ENCODE measurements around the gene APOL1. TPM values are rescaled to one million over a fixed set of nuclear protein-coding genes. Genes with fewer than 3 reads are reported as not detected.
"Not testable (repeated sequence)": the region's sequence is repeated elsewhere in the genome, so short reads cannot be mapped to it uniquely, and the experiment has no call there.

The APOL1 gene, protein sequence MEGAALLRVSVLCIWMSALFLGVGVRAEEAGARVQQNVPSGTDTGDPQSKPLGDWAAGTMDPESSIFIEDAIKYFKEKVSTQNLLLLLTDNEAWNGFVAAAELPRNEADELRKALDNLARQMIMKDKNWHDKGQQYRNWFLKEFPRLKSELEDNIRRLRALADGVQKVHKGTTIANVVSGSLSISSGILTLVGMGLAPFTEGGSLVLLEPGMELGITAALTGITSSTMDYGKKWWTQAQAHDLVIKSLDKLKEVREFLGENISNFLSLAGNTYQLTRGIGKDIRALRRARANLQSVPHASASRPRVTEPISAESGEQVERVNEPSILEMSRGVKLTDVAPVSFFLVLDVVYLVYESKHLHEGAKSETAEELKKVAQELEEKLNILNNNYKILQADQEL
- total RNA-seq, result 10 to 100 TPM; 19.0 to 48.8 (median 28.0) TPM

GRCh38 chr22:36252754-36253522, at the start of gene APOL1:
TSS of gene APOL1 (plus strand) at chr22:36253133. CDS start at chr22:36254956, 1,823 bp downstream.
- DNase-seq (ENCODE audit: extremely low spot score), result no peak
- TF ChIP-seq, protein P1, sequence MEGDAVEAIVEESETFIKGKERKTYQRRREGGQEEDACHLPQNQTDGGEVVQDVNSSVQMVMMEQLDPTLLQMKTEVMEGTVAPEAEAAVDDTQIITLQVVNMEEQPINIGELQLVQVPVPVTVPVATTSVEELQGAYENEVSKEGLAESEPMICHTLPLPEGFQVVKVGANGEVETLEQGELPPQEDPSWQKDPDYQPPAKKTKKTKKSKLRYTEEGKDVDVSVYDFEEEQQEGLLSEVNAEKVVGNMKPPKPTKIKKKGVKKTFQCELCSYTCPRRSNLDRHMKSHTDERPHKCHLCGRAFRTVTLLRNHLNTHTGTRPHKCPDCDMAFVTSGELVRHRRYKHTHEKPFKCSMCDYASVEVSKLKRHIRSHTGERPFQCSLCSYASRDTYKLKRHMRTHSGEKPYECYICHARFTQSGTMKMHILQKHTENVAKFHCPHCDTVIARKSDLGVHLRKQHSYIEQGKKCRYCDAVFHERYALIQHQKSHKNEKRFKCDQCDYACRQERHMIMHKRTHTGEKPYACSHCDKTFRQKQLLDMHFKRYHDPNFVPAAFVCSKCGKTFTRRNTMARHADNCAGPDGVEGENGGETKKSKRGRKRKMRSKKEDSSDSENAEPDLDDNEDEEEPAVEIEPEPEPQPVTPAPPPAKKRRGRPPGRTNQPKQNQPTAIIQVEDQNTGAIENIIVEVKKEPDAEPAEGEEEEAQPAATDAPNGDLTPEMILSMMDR (IDR thresholded peaks at IDR 0.05), result no peak
- TF ChIP-seq POLR2A (IDR thresholded peaks at IDR 0.05; ENCODE audit: low read depth) (no peak), POLR2AphosphoS5 (IDR thresholded peaks at IDR 0.05) (peak; percentile 79 to 83), EP300 (IDR thresholded peaks at IDR 0.05) (no peak)
- intact Hi-C loops (cut with DNase I), result no loop called here

DNA sequence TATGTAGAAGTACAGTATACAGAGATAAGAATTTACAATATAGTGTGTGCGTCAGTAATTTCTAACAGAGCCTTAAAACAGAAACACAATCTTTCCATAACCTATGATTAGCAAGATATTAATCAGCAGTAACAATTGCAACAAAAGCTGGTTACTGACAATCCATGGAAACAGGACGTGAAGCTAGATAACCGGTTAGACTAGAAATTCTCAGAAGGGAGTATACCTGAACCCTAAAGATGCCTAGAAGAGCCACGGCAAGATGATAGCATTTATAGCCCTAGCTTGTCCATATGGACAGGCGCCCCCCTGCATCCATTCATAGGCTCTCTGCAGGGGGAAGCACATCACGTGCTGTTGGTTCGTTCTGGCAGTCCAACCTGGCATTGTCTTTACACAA, 49.5 kb upstream of the APOL1 start:
- H3K4me3 ChIP-seq; H3K36me3 ChIP-seq; H3K9me3 ChIP-seq; H3K27me3 ChIP-seq; DNase-seq (ENCODE audit: extremely low spot score); H3K27ac ChIP-seq (replicated peaks in 1 of 4): not testable (repeated sequence)
- peaks cover 9 to 18% (median 15%) of the 10 kb centered on the region in 4 donors for H3K4me1 ChIP-seq
- WGBS, result 84% methylated on average over 7 of the region's 7 CpGs
- intact Hi-C loops (cut with DNase I), result loop anchor here (5.0 kb wide), 1 partner anchor 54 kb away; no protein-coding TSS in a partner anchor

More at GRCh38 chr22:36252754-36253522, at the start of gene APOL1:
- H3K9me3 ChIP-seq, result no peaks in the 10 kb centered on the region
- H3K4me1 ChIP-seq, result peaks cover 26 to 49% (median 46%) of the 10 kb centered on the region in 4 donors
- peaks cover 0 to 13% (median 8%) of the 10 kb centered on the region in 4 donors for H3K36me3 ChIP-seq
- no peaks in the 10 kb centered on the region for H3K27me3 ChIP-seq
- 41% methylated on average over 10 of the region's 10 CpGs for WGBS
- peak within 1 kb of the TSS; percentile 50 to 60 (median 53) for H3K4me3 ChIP-seq
- peak within 1 kb of the TSS; percentile 79 to 86 (median 84) for H3K27ac ChIP-seq (replicated peaks in 1 of 4)

- H3K27me3 ChIP-seq, result no peaks in the 10 kb centered on the region
- H3K27ac ChIP-seq (replicated peaks in 1 of 4), result no peak overlapping the region
- no peaks in the 10 kb centered on the region for H3K9me3 ChIP-seq
- WGBS, result 79% methylated on average over 3 of the region's 8 CpGs
- TF ChIP-seq, protein P1 (IDR thresholded peaks at IDR 0.05), result no peak
- TF ChIP-seq POLR2AphosphoS5 (IDR thresholded peaks at IDR 0.05), result no peak
- no peak for TF ChIP-seq EP300 (IDR thresholded peaks at IDR 0.05)
- no peak for TF ChIP-seq POLR2A (IDR thresholded peaks at IDR 0.05; ENCODE audit: low read depth)
- H3K4me3 ChIP-seq, result no peak overlapping the region
- peaks cover 9 to 19% (median 15%) of the 10 kb centered on the region in 4 donors for H3K4me1 ChIP-seq
- no peaks in the 10 kb centered on the region for H3K36me3 ChIP-seq
- no peak for DNase-seq (ENCODE audit: extremely low spot score)
- intact Hi-C loops (cut with DNase I), result loop anchor here (5.0 kb wide), 1 partner anchor 53 kb away; no protein-coding TSS in a partner anchor
Measured at GRCh38 chr22:36204001-36204631, 48.8 kb upstream of the APOL1 start.

- no peak for DNase-seq (ENCODE audit: extremely low spot score)
- TF ChIP-seq POLR2A (IDR thresholded peaks at IDR 0.05; ENCODE audit: low read depth) (no peak), POLR2AphosphoS5 (IDR thresholded peaks at IDR 0.05) (no peak), EP300 (IDR thresholded peaks at IDR 0.05) (no peak)
- TF ChIP-seq, protein P1 (IDR thresholded peaks at IDR 0.05), result no peak
- 89% methylated on average over 6 of the region's 6 CpGs for WGBS
- Histone ChIP-seq H3K9me3 (no peaks in the 10 kb centered on the region), H3K27ac (replicated peaks in 1 of 4) (no peak overlapping the region), H3K27me3 (no peaks in the 10 kb centered on the region), H3K4me1 (peaks cover 9 to 19% (median 15%) of the 10 kb centered on the region in 4 donors), H3K4me3 (no peak overlapping the region), H3K36me3 (no peaks in the 10 kb centered on the region)
- intact Hi-C loops (cut with DNase I), result loop anchor here (5.0 kb wide), 1 partner anchor 53 kb away; no protein-coding TSS in a partner anchor
Measured at GRCh38 chr22:36204632-36205015, 48.3 kb upstream of the APOL1 start.

- H3K27ac ChIP-seq (replicated peaks in 1 of 4); H3K36me3 ChIP-seq; DNase-seq (ENCODE audit: extremely low spot score); H3K9me3 ChIP-seq; intact Hi-C loops (cut with DNase I); H3K27me3 ChIP-seq; H3K4me3 ChIP-seq: not testable (repeated sequence)
- 92% methylated on average over 5 of the region's 5 CpGs for WGBS
- peaks cover 9 to 19% (median 15%) of the 10 kb centered on the region in 4 donors for H3K4me1 ChIP-seq
Measured at GRCh38 chr22:36205573-36205972, 47.4 kb upstream of the APOL1 start.
